TTC549 (cell line): ENCODE measurements around the gene NLGN4X.

Experiments
- FAIRE-seq: peaks from 2 replicates; lab custom pipeline; 2012; peaks lifted over from hg19 to GRCh38; lab: Jason Lieb, UNC

Gene NLGN4X

GRCh38 chrX:5857232-5857631 is 371.4 kb downstream of the NLGN4X start:
- FAIRE-seq, result no peak

- FAIRE-seq, result no peak
These were observed 375.7 kb downstream of the NLGN4X start for GRCh38 chrX:5852941-5853340.

- no peak for FAIRE-seq
These were observed 386.1 kb downstream of the NLGN4X start for GRCh38 chrX:5842601-5843000.
